Measurements from ENCODE around the gene LRG1.
A peak's percentile ranks its signal among the peaks of the same experiment; 100 is the strongest.

LRG1 gene

DNA sequence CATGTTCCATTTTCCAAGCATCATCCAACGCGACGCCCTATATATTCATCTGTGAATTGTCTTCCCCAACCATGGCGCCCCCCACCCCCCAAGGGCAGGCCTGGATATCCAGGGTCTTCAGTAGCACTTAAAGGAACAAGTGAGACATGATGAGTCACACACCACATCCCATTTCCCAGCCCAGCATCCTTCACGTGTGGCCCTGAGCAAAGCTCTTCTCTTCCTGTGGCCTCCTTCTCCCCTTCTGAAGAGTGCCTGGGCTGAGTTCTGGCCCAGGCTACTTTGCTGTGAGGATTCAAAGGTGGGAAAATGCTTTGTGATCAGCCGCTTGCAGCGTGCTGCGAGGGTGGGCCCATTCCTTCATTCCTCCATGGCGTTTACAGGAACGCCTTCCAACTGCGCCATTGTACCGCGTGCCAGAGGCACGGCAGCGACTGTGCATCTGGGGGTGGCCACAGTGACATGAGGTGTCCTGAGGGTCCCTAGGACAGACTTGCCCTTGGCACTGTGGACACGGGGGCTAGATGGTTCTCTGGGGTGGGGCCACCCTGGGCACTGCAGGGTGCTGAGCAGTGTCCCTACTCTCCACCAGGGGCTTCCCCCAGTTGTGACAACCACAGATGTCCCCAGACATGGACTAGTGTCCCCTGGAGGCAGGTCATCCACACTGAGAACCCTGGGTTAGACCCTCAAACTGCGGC, 33.2 kb downstream of the LRG1 start:
- peak; percentile 27; the same call in 2 of the 3 replicates for ATAC-seq
- TF ChIP-seq ESRRG (CRISPR knock-in tag; IDR thresholded peaks at IDR 0.05) = no peak
- TF ChIP-seq ZNF70 (CRISPR knock-in tag; IDR thresholded peaks at IDR 0.05) = no peak
- TF ChIP-seq BACH2 (CRISPR knock-in tag; IDR thresholded peaks at IDR 0.05; ENCODE audit: borderline replicate concordance) = no peak
- TF ChIP-seq, protein P1, sequence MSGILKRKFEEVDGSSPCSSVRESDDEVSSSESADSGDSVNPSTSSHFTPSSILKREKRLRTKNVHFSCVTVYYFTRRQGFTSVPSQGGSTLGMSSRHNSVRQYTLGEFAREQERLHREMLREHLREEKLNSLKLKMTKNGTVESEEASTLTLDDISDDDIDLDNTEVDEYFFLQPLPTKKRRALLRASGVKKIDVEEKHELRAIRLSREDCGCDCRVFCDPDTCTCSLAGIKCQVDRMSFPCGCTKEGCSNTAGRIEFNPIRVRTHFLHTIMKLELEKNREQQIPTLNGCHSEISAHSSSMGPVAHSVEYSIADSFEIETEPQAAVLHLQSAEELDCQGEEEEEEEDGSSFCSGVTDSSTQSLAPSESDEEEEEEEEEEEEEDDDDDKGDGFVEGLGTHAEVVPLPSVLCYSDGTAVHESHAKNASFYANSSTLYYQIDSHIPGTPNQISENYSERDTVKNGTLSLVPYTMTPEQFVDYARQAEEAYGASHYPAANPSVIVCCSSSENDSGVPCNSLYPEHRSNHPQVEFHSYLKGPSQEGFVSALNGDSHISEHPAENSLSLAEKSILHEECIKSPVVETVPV (CRISPR knock-in tag; IDR thresholded peaks at IDR 0.05) = no peak
- TF ChIP-seq ZNF8 (CRISPR knock-in tag; IDR thresholded peaks at IDR 0.05) = no peak
- TF ChIP-seq PATZ1 (CRISPR knock-in tag; IDR thresholded peaks at IDR 0.05; ENCODE audit: borderline replicate concordance) = no peak
- TF ChIP-seq TSHZ2 (CRISPR knock-in tag; IDR thresholded peaks at IDR 0.05) = no peak

DNA sequence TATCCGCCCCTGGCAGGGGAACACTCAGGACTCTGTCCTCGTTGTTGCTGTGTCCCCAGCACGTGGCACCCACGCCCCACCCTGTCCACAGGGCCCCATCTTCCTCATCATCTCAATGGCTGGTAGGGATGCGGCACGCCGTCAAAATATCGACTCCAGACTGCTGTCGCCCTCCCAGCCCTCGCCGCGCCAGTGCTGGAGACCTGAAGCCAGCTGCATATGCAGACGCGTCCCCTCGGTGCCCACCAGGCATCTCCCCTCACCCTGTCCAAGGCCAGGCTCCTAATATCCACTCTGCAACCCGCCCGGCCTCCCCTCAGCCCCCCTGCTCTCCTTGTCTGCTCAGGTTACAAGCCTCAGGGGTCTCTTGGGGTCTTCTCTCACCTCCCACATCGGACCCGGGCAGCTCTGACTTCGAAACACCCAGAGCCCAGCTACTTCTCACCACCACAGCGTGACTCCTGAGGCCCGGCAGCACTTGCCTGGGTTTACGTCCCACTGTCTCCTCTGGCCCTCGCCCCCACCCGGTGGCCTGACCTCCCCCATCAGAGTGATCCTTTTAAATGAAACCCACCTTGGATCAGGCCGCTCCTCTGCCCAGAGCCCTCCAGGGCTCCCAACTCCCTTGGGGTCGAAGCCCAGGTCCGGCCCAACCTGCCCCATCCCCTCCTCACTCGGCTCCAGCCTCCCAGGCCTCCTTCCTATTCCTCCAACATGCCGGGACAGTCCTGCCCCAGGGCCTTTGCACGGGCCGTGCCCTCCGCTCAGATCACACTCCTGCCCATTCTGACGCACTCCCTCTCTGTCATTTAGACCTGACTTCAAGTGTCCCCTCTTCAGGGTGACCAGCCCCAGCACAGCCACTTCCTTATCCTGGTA, 34.0 kb downstream of the LRG1 start:
- TF ChIP-seq ZNF8 (CRISPR knock-in tag; IDR thresholded peaks at IDR 0.05) (no peak), ZNF565 (CRISPR knock-in tag; conservative IDR thresholded peaks at IDR 0.05; ENCODE audit: low read depth) (no peak), PPARA (CRISPR knock-in tag; IDR thresholded peaks at IDR 0.05; ENCODE audit: borderline replicate concordance) (no peak), ESRRG (CRISPR knock-in tag; IDR thresholded peaks at IDR 0.05) (no peak), POU6F1 (CRISPR knock-in tag; IDR thresholded peaks at IDR 0.05; ENCODE audit: borderline replicate concordance, low read depth) (no peak), OSR1 (CRISPR knock-in tag; IDR thresholded peaks at IDR 0.05) (no peak)
- ATAC-seq = no peak; the same call in 2 of the 3 replicates

GRCh38 chr19:4504891-4505569, 34.8 kb downstream of the LRG1 start:
- no peak for TF ChIP-seq ISL1 (CRISPR knock-in tag; IDR thresholded peaks at IDR 0.05)
- no peak for TF ChIP-seq ARNTL (CRISPR knock-in tag; IDR thresholded peaks at IDR 0.05; ENCODE audit: borderline replicate concordance, low read depth)
- no peak for TF ChIP-seq PATZ1 (CRISPR knock-in tag; IDR thresholded peaks at IDR 0.05; ENCODE audit: borderline replicate concordance)
- no peak for TF ChIP-seq BACH2 (CRISPR knock-in tag; IDR thresholded peaks at IDR 0.05; ENCODE audit: borderline replicate concordance)
- no peak for TF ChIP-seq POU6F1 (CRISPR knock-in tag; IDR thresholded peaks at IDR 0.05; ENCODE audit: borderline replicate concordance, low read depth)
- TF ChIP-seq GLIS3 (CRISPR knock-in tag; IDR thresholded peaks at IDR 0.05) = no peak
- TF ChIP-seq CSDC2 (CRISPR knock-in tag; IDR thresholded peaks at IDR 0.05) = no peak
- TF ChIP-seq TSHZ2 (CRISPR knock-in tag; IDR thresholded peaks at IDR 0.05) = no peak
- TF ChIP-seq, protein P1 (CRISPR knock-in tag; IDR thresholded peaks at IDR 0.05) = no peak
- TF ChIP-seq ZNF8 (CRISPR knock-in tag; IDR thresholded peaks at IDR 0.05) = no peak
- ATAC-seq = no peak
